IMR-90 (cell line): Measurements from ENCODE around the gene SMIM7. TPM values are rescaled to one million over a fixed set of nuclear protein-coding genes. Genes with fewer than 3 reads are reported as not detected.

Source experiments
- ATAC-seq: fragments of 200-7000 bp; cut with Tn5 transposase; 2 replicates; pipeline ENCODE4 v1.9.1; 2020; ENCODE audit warnings: low read depth, mild to moderate bottlenecking, moderate library complexity
- BruUV-seq: library from RNA; stranded (reverse); fragments of 400-500 nt; replicated peaks from 2 replicates; lab custom pipeline; 2021; lab: Mats Ljungman, UMichigan
- CTCF ChIA-PET: fragments of 300-600 bp; formaldehyde crosslinking; extraction: SDS; loops from one replicate; lab custom pipeline; 2021; ENCODE audit warnings: antibody characterized with exemption; lab: Yijun Ruan, JAX
- POLR2A ChIA-PET: fragments of 300-600 bp; sonication (Branson Sonifier 250); formaldehyde crosslinking; loops from one replicate; lab custom pipeline; 2022; ENCODE audit warnings: antibody characterized with exemption; ENCODE audit not compliant: unreplicated experiment; lab: Charles Lee
- DNase-seq: peaks from one replicate; pipeline ENCODE4 v3.0.0; 2013
- H2AFZ ChIP-seq: replicated peaks from 2 replicates; pipeline ENCODE3; 2013; ENCODE audit warnings: low read length, mild to moderate bottlenecking; ENCODE audit not compliant: poor library complexity
- H2AK5ac ChIP-seq: 2 replicates; pipeline ENCODE4 v1.6.1; 2013; ENCODE audit warnings: low read depth, low read length, inconsistent platforms
- H2AK9ac ChIP-seq: replicated peaks from 2 replicates; pipeline ENCODE3; 2013; ENCODE audit warnings: mild to moderate bottlenecking, low read depth, low read length, moderate library complexity; ENCODE audit not compliant: poor library complexity
- H2BK120ac ChIP-seq: 2 replicates; pipeline ENCODE4 v1.6.1; 2013; ENCODE audit warnings: low read depth, low read length, inconsistent platforms
- H2BK15ac ChIP-seq: 3 replicates; pipeline ENCODE4 v1.6.1; 2013; ENCODE audit warnings: low read depth, low read length, inconsistent platforms
- H2BK20ac ChIP-seq: 2 replicates; pipeline ENCODE4 v1.6.1; 2013; ENCODE audit warnings: low read depth, mild to moderate bottlenecking, inconsistent platforms, low read length, moderate library complexity
- H2BK5ac ChIP-seq: 2 replicates; pipeline ENCODE4 v1.6.1; 2013; ENCODE audit warnings: mild to moderate bottlenecking, low read depth, low read length, inconsistent platforms; ENCODE audit not compliant: poor library complexity, severe bottlenecking
- H3K14ac ChIP-seq: replicated peaks from 2 replicates; pipeline ENCODE4 v1.6.1; 2013; ENCODE audit warnings: low read depth, low read length, inconsistent platforms
- H3K18ac ChIP-seq: 2 replicates; pipeline ENCODE4 v1.6.1; 2013; ENCODE audit warnings: low read depth, low read length, control low read depth
- H3K23ac ChIP-seq: 2 replicates; pipeline ENCODE4 v1.6.1; 2013; ENCODE audit warnings: low read depth, low read length, inconsistent platforms
- H3K27ac ChIP-seq: 2 replicates; pipeline ENCODE4 v1.5.1; 2013; ENCODE audit warnings: mild to moderate bottlenecking, control low read depth, low read length; ENCODE audit not compliant: insufficient read depth
- H3K27me3 ChIP-seq: 2 replicates; pipeline ENCODE4 v1.6.1; 2013; ENCODE audit warnings: low read length; ENCODE audit not compliant: control insufficient read depth, insufficient read depth
- H3K36me3 ChIP-seq: 2 replicates; pipeline ENCODE4 v1.6.1; 2013; ENCODE audit warnings: low read length, mixed read lengths; ENCODE audit not compliant: control insufficient read depth, insufficient read depth
- H3K4ac ChIP-seq: 2 replicates; pipeline ENCODE4 v1.6.1; 2013; ENCODE audit warnings: low read depth, low read length, inconsistent platforms
- H3K4me1 ChIP-seq: 2 replicates; pipeline ENCODE4 v1.6.1; 2013; ENCODE audit warnings: low read length, mixed read lengths; ENCODE audit not compliant: control insufficient read depth, insufficient read depth
- H3K4me2 ChIP-seq: 2 replicates; pipeline ENCODE4 v1.6.1; 2013; ENCODE audit warnings: low read depth, mild to moderate bottlenecking, control low read depth, low read length, moderate library complexity
- H3K4me3 ChIP-seq: 2 replicates; pipeline ENCODE4 v1.5.1; 2013; ENCODE audit warnings: low read depth, mild to moderate bottlenecking, control low read depth, low read length, moderate library complexity; ENCODE audit not compliant: insufficient read depth
- H3K56ac ChIP-seq: 2 replicates; pipeline ENCODE4 v1.6.1; 2013; ENCODE audit warnings: low read length, inconsistent platforms; ENCODE audit not compliant: insufficient read depth; ENCODE audit errors: extremely low read depth
- H3K79me1 ChIP-seq, 2 experiments: 2 replicates each; pipeline ENCODE4 v1.6.1; 2013; ENCODE audit warnings: low read length in 2 of 2, inconsistent platforms in 1 of 2, low read depth in 1 of 2
- H3K9ac ChIP-seq: 2 replicates; pipeline ENCODE4 v1.6.1; 2013; ENCODE audit warnings: low read depth, low read length, control low read depth
- H3K9me1 ChIP-seq: 2 replicates; pipeline ENCODE4 v1.6.1; 2013; ENCODE audit warnings: low read length, inconsistent platforms; ENCODE audit not compliant: insufficient read depth
- H3K9me3 ChIP-seq: 2 replicates; pipeline ENCODE4 v1.6.1; 2013; ENCODE audit warnings: low read length; ENCODE audit not compliant: control insufficient read depth, insufficient read depth
- H4K20me1 ChIP-seq: 2 replicates; pipeline ENCODE4 v1.6.1; 2013; ENCODE audit warnings: low read length, inconsistent platforms; ENCODE audit not compliant: insufficient read depth
- H4K5ac ChIP-seq: 2 replicates; pipeline ENCODE4 v1.6.1; 2013; ENCODE audit warnings: mild to moderate bottlenecking, low read depth, low read length, control low read depth
- H4K8ac ChIP-seq, 2 experiments: 2 replicates each; pipeline ENCODE4 v1.6.1; 2013; ENCODE audit warnings: low read depth in 2 of 2, low read length in 2 of 2, control low read depth in 1 of 2, inconsistent platforms in 1 of 2
- H4K91ac ChIP-seq: 2 replicates; pipeline ENCODE4 v1.6.1; 2013; ENCODE audit warnings: low read depth, low read length, inconsistent platforms; ENCODE audit not compliant: insufficient read depth
- BHLHE40 ChIP-seq: fragments of 150-350 bp; IDR thresholded peaks from 2 replicates; pipeline ENCODE4 v1.6.1; 2016; ENCODE audit warnings: mild to moderate bottlenecking, low read depth, low read length
- CEBPB ChIP-seq: IDR thresholded peaks from 2 replicates; pipeline ENCODE4 v1.6.1; 2012; ENCODE audit warnings: low read depth, low read length, improper control_type of control experiment
- CHD1 ChIP-seq: IDR thresholded peaks from 2 replicates; pipeline ENCODE4 v1.6.1; 2012; ENCODE audit warnings: low read depth, low read length, improper control_type of control experiment
- CTCF ChIP-seq: conservative IDR thresholded peaks from 2 replicates; pipeline ENCODE4 v1.5.1; 2012; ENCODE audit warnings: mild to moderate bottlenecking, low read depth, low read length, improper control_type of control experiment
- FOS ChIP-seq: fragments of 150-350 bp; IDR thresholded peaks from 2 replicates; pipeline ENCODE4 v1.6.1; 2016; ENCODE audit warnings: low read depth, low read length
- MAFK ChIP-seq: IDR thresholded peaks from 2 replicates; pipeline ENCODE4 v1.6.1; 2012; ENCODE audit warnings: low read depth, low read length, improper control_type of control experiment
- MAZ ChIP-seq: IDR thresholded peaks from 2 replicates; pipeline ENCODE4 v1.6.1; 2012; ENCODE audit warnings: low read depth, mild to moderate bottlenecking, low read length, improper control_type of control experiment, moderate library complexity, borderline replicate concordance
- MXI1 ChIP-seq: IDR thresholded peaks from 2 replicates; pipeline ENCODE4 v1.6.1; 2012; ENCODE audit warnings: low read depth, mild to moderate bottlenecking, low read length, moderate library complexity, borderline replicate concordance
- NFE2L2 ChIP-seq: fragments of 150-350 bp; IDR thresholded peaks from 2 replicates; pipeline ENCODE4 v1.6.1; 2016; ENCODE audit warnings: low read depth, mild to moderate bottlenecking, low read length
- POLR2A ChIP-seq: IDR thresholded peaks from 2 replicates; pipeline ENCODE4 v1.6.1; 2012; ENCODE audit warnings: mild to moderate bottlenecking, low read depth, low read length
- RAD21 ChIP-seq: IDR thresholded peaks from 2 replicates; pipeline ENCODE4 v1.6.1; 2012; ENCODE audit warnings: low read length, improper control_type of control experiment
- RCOR1 ChIP-seq: IDR thresholded peaks from 2 replicates; pipeline ENCODE4 v1.6.1; 2012; ENCODE audit warnings: mild to moderate bottlenecking, low read length, improper control_type of control experiment; ENCODE audit not compliant: insufficient replicate concordance
- SMC3 ChIP-seq: fragments of 150-350 bp; IDR thresholded peaks from 2 replicates; pipeline ENCODE4 v1.6.1; 2016; ENCODE audit warnings: low read depth, mild to moderate bottlenecking, antibody characterized with exemption, low read length, moderate library complexity
- USF2 ChIP-seq: fragments of 150-350 bp; IDR thresholded peaks from 2 replicates; pipeline ENCODE4 v1.6.1; 2017; ENCODE audit warnings: mild to moderate bottlenecking, antibody characterized with exemption, low read length, low read depth
- WGBS, 2 experiments: methylation state at CpG; one replicate each; pipeline versions ENCODE4 v1.1.5 to v1.1.7; 2013; ENCODE audit warnings: missing lambda C conversion rate in 2 of 2; ENCODE audit not compliant: insufficient read length in 1 of 2; ENCODE audit errors: extremely low coverage in 2 of 2; 5-methylcytosine and 5-hydroxymethylcytosine counted together
- dilution Hi-C: fragments of 300-500 bp; cut with HindIII; formaldehyde crosslinking; loops from one replicate; pipeline ENCODE4 v1.14.3; 2018; ENCODE audit warnings: low sequenced_read_pairs; ENCODE audit not compliant: unreplicated experiment
- in situ Hi-C: fragments of 300-500 bp; cut with MboI; formaldehyde crosslinking; loops from 3 replicates; pipeline ENCODE4 v1.14.3; 2019; ENCODE audit warnings: low sequenced_read_pairs, inconsistent platforms, mixed read lengths
- intact Hi-C: fragments of 100-400 bp; cut with micrococcal nuclease; formaldehyde crosslinking; loops from 2 replicates; pipeline ENCODE4 v1.10.0; 2022
- polyA plus RNA-seq, 3 experiments: library from polyadenylated mRNA; depleted of rRNA; stranded (reverse); fragments of >200 nt; gene quantifications; 2 replicates each; pipeline ENCODE4 v1.2.3, GENCODE V29; 2012; ENCODE audit warnings: low replicate concordance in 1 of 3
- total RNA-seq: library from RNA; depleted of rRNA; stranded (reverse); fragments of >200 nt; gene quantifications from 2 replicates; pipeline ENCODE4 v1.2.3, GENCODE V29; 2012

The SMIM7 gene
- total and polyA plus RNA-seq, 2 of the 4 experiments (the other 2 are of a cell fraction) = 55.7 to 64.8 TPM

DNA sequence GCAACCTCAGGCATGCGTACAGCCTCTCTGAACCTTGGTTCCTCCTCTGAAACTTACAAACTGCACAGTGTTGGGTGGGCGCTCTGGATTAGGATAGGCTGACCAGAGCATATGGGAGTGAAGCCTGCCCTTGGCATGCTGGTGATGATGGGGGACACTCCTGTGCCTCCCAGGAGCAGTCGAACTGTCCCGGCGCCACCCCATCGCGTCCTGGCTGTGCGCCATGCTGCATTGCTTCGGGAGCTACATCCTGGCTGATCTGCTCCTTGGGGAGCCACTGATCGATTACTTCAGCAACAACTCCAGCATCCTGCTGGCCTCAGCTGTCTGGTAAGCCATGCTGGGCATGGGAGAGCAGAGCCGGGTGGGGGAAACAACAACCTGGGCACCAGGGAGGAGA lies 19.9 kb upstream of the SMIM7 start:
- no peaks in the 10 kb centered on the region for H3K27me3 ChIP-seq
- no peak overlapping the region for H3K23ac ChIP-seq
- no peaks in the 10 kb centered on the region for H3K4me1 ChIP-seq
- no peak overlapping the region for H4K91ac ChIP-seq
- TF ChIP-seq POLR2A (no peak), MXI1 (no peak), RCOR1 (no peak), BHLHE40 (no peak), USF2 (no peak), MAFK (no peak), CHD1 (no peak), RAD21 (no peak), NFE2L2 (no peak), MAZ (no peak), FOS (no peak), CEBPB (no peak), CTCF (no peak), SMC3 (no peak)
- ATAC-seq (no peak), DNase-seq (no peak)
- no peak overlapping the region for H3K4me2 ChIP-seq
- H2BK20ac ChIP-seq = no peak overlapping the region
- no peak overlapping the region for H2BK5ac ChIP-seq
- H4K5ac ChIP-seq = no peak overlapping the region
- in situ Hi-C loops (no loop called here), intact Hi-C loops (no loop called here), dilution Hi-C loops (no loop called here)
- H3K4ac ChIP-seq = no peak overlapping the region
- POLR2A ChIA-PET = no interaction called here
- H2AK5ac ChIP-seq = no peak overlapping the region
- no peak overlapping the region for H2AFZ ChIP-seq
- peaks cover 3% of the 10 kb centered on the region; the same call in 1 of the 2 replicates for H3K9me1 ChIP-seq
- H3K27ac ChIP-seq = no peak overlapping the region
- H3K9me3 ChIP-seq = no peaks in the 10 kb centered on the region
- H3K79me1 ChIP-seq = no peaks in the 10 kb centered on the region
- no peak overlapping the region for H4K8ac ChIP-seq
- 60% methylated on average over 1 of the region's 11 CpGs; no CpG with 5 or more reads in 1 of the 2 experiments for WGBS, 2 experiments
- H3K9ac ChIP-seq = no peak overlapping the region
- no peak overlapping the region for H2AK9ac ChIP-seq
- H3K14ac ChIP-seq = no peak overlapping the region
- no peak overlapping the region for H3K18ac ChIP-seq
- BruUV-seq = no TSS peak
- H3K36me3 ChIP-seq = no peaks in the 10 kb centered on the region; the same call in 1 of the 2 replicates
- H2BK120ac ChIP-seq = no peak overlapping the region
- no peak overlapping the region for H3K4me3 ChIP-seq
- no peak overlapping the region for H3K56ac ChIP-seq
- H2BK15ac ChIP-seq = no peak overlapping the region
- no peaks in the 10 kb centered on the region for H4K20me1 ChIP-seq
- CTCF ChIA-PET = no interaction called here
